Lower leg skin (tissue), 3 donors: ENCODE measurements around the gene ARHGEF4.

ENCODE experiments used
- POLR2A ChIP-seq, 2 donors: fragments of 450-650 bp; IDR thresholded peaks; one replicate each; pipeline ENCODE4 v1.6.1; 2016 to 2017; ENCODE audit warnings: antibody characterized with exemption in 2 of 2, mild to moderate bottlenecking in 1 of 2, moderate library complexity in 1 of 2
- TF ChIP-seq, protein P1 (sequence below), 3 donors: fragments of 450-650 bp; IDR thresholded peaks; one replicate each; pipeline ENCODE4 v1.5.1; 2016; ENCODE audit warnings: antibody characterized with exemption in 3 of 3, mild to moderate bottlenecking in 3 of 3, moderate library complexity in 2 of 3

DNA sequence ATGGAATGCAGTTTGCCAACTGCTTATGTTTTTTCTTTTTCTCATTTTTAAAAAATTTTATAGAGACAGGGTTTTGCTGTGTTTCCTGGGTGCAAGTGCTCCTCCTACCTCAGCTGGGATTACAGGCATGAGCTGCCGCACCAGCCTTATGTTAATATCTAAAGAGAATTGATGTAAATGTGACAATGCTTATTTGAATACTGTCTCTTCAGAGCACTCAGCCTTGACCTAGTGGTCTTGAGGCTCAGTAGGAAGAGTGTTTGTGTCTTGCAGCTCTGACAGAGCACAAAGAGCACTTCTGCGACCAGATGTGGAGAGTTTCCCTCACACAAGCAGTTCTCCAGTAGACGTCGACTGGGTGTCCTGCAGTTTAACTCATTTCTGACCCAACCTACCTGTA lies 55.3 kb downstream of the ARHGEF4 start:
- TF ChIP-seq, protein P1, sequence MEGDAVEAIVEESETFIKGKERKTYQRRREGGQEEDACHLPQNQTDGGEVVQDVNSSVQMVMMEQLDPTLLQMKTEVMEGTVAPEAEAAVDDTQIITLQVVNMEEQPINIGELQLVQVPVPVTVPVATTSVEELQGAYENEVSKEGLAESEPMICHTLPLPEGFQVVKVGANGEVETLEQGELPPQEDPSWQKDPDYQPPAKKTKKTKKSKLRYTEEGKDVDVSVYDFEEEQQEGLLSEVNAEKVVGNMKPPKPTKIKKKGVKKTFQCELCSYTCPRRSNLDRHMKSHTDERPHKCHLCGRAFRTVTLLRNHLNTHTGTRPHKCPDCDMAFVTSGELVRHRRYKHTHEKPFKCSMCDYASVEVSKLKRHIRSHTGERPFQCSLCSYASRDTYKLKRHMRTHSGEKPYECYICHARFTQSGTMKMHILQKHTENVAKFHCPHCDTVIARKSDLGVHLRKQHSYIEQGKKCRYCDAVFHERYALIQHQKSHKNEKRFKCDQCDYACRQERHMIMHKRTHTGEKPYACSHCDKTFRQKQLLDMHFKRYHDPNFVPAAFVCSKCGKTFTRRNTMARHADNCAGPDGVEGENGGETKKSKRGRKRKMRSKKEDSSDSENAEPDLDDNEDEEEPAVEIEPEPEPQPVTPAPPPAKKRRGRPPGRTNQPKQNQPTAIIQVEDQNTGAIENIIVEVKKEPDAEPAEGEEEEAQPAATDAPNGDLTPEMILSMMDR (IDR thresholded peaks at IDR 0.05) = no peak
- TF ChIP-seq POLR2A (IDR thresholded peaks at IDR 0.05) = no peak
